ENCODE data around the gene TRRAP.

The TRRAP gene

GRCh38 chr7:98992076-98992475 lies 113.7 kb downstream of the TRRAP start:
- Histone ChIP-seq H3K4me1 (ENCODE audit: control insufficient read depth in 1 of 2, insufficient read depth in 2 of 2, low read length in 2 of 2) (no peaks in the 10 kb centered on the region), H3K27me3 (ENCODE audit: control insufficient read depth in 1 of 2, insufficient read depth in 2 of 2, low read length in 2 of 2) (no peaks in the 10 kb centered on the region), H3K4me3 (ENCODE audit: low read depth in 1 of 2, low read length in 2 of 2) (no peak overlapping the region), H3K36me3 (ENCODE audit: control insufficient read depth in 1 of 2, insufficient read depth in 2 of 2, low read length in 2 of 2) (peaks cover 57 to 97% of the 10 kb centered on the region in 2 donors), H3K27ac (ENCODE audit: low read depth, low read length) (no peak overlapping the region), H3K9me3 (ENCODE audit: control insufficient read depth in 1 of 2, low read length in 2 of 2) (no peaks in the 10 kb centered on the region), H3K9ac (ENCODE audit: low read depth in 1 of 2, low read length in 2 of 2) (no peak overlapping the region)

GRCh38 chr7:98993024-98993897 lies 114.9 kb downstream of the TRRAP start:
- no peak overlapping the region for H3K9ac ChIP-seq (ENCODE audit: low read depth in 1 of 2, low read length in 2 of 2)
- H3K27me3 ChIP-seq (ENCODE audit: control insufficient read depth in 1 of 2, insufficient read depth in 2 of 2, low read length in 2 of 2): no peaks in the 10 kb centered on the region
- H3K9me3 ChIP-seq (ENCODE audit: control insufficient read depth in 1 of 2, low read length in 2 of 2): no peaks in the 10 kb centered on the region
- H3K4me3 ChIP-seq (ENCODE audit: low read depth in 1 of 2, low read length in 2 of 2): no peak overlapping the region
- peaks cover 55 to 88% of the 10 kb centered on the region in 2 donors for H3K36me3 ChIP-seq (ENCODE audit: control insufficient read depth in 1 of 2, insufficient read depth in 2 of 2, low read length in 2 of 2)
- H3K27ac ChIP-seq (ENCODE audit: low read depth, low read length): no peak overlapping the region
- no peaks in the 10 kb centered on the region for H3K4me1 ChIP-seq (ENCODE audit: control insufficient read depth in 1 of 2, insufficient read depth in 2 of 2, low read length in 2 of 2)

GRCh38 chr7:98994046-98994944 lies 116.0 kb downstream of the TRRAP start:
- no peak overlapping the region for H3K27ac ChIP-seq (ENCODE audit: low read depth, low read length)
- H3K27me3 ChIP-seq (ENCODE audit: control insufficient read depth in 1 of 2, insufficient read depth in 2 of 2, low read length in 2 of 2): no peaks in the 10 kb centered on the region
- H3K36me3 ChIP-seq (ENCODE audit: control insufficient read depth in 1 of 2, insufficient read depth in 2 of 2, low read length in 2 of 2): peaks cover 52 to 88% of the 10 kb centered on the region in 2 donors
- no peak overlapping the region for H3K4me3 ChIP-seq (ENCODE audit: low read depth in 1 of 2, low read length in 2 of 2)
- no peak overlapping the region for H3K9ac ChIP-seq (ENCODE audit: low read depth in 1 of 2, low read length in 2 of 2)
- H3K4me1 ChIP-seq (ENCODE audit: control insufficient read depth in 1 of 2, insufficient read depth in 2 of 2, low read length in 2 of 2): peaks cover 6 to 9% of the 10 kb centered on the region in 2 donors
- H3K9me3 ChIP-seq (ENCODE audit: control insufficient read depth in 1 of 2, low read length in 2 of 2): no peaks in the 10 kb centered on the region

DNA sequence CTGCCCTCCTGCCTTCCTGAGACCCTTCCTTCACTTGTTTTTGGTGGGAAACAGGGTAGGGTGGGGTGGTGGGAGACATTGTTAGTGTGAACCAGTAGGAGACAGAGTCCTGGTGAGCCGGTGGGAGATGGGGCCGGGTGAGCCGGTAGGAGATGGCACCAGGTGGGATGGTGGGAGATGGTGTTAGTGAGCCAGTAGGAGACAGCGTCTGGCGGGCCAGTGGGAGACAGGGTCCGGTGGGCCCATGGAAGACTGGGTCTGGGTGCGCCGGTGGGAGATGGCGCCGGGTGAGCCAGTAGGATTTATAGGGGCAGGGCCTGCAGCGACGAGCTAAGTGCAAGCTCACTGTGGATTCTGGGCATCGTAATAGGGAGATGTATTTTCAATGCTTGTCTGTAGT lies 116.8 kb downstream of the TRRAP start:
- H3K4me3 ChIP-seq (ENCODE audit: low read depth in 1 of 2, low read length in 2 of 2): no peak overlapping the region
- H3K9ac ChIP-seq (ENCODE audit: low read depth in 1 of 2, low read length in 2 of 2): no peak overlapping the region
- H3K27me3 ChIP-seq (ENCODE audit: control insufficient read depth in 1 of 2, insufficient read depth in 2 of 2, low read length in 2 of 2): no peaks in the 10 kb centered on the region
- no peak overlapping the region for H3K27ac ChIP-seq (ENCODE audit: low read depth, low read length)
- H3K36me3 ChIP-seq (ENCODE audit: control insufficient read depth in 1 of 2, insufficient read depth in 2 of 2, low read length in 2 of 2): peaks cover 54 to 85% of the 10 kb centered on the region in 2 donors
- H3K4me1 ChIP-seq (ENCODE audit: control insufficient read depth in 1 of 2, insufficient read depth in 2 of 2, low read length in 2 of 2): peaks cover 6 to 11% of the 10 kb centered on the region in 2 donors
- no peaks in the 10 kb centered on the region for H3K9me3 ChIP-seq (ENCODE audit: control insufficient read depth in 1 of 2, low read length in 2 of 2)

DNA sequence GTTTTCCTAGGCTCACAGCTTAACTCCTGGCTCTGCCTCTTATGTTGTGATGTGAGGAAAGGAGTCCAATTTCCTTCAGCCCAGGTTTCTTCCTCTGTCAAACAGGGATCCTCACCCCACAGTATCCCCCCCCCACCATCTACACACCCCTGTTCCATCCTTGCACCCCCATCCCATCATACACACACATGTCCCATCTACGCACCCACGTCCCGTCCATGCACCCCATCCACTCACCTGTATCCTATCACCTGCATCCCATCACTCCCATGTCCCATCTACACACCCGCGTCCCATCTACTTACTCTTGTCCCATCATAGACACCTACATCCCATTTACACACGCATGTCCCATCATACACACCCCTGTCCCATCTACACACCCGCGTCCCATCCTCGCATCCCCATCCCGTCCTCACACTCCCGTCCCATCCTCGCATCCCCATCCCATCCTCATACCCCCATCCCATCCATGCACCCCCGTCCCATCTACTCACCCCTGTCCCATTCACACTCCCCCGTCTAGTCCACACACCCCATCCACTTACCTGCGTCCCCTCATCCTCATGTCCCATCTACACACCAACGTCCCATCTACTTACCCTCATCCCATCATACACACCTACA lies 117.3 kb downstream of the TRRAP start:
- Histone ChIP-seq H3K27ac (ENCODE audit: low read depth, low read length) (no peak overlapping the region), H3K9ac (ENCODE audit: low read depth in 1 of 2, low read length in 2 of 2) (no peak overlapping the region), H3K27me3 (ENCODE audit: control insufficient read depth in 1 of 2, insufficient read depth in 2 of 2, low read length in 2 of 2) (no peaks in the 10 kb centered on the region), H3K4me1 (ENCODE audit: control insufficient read depth in 1 of 2, insufficient read depth in 2 of 2, low read length in 2 of 2) (peaks cover 6 to 11% of the 10 kb centered on the region in 2 donors), H3K9me3 (ENCODE audit: control insufficient read depth in 1 of 2, low read length in 2 of 2) (no peaks in the 10 kb centered on the region), H3K36me3 (ENCODE audit: control insufficient read depth in 1 of 2, insufficient read depth in 2 of 2, low read length in 2 of 2) (peaks cover 59 to 85% of the 10 kb centered on the region in 2 donors), H3K4me3 (ENCODE audit: low read depth in 1 of 2, low read length in 2 of 2) (no peak overlapping the region)

- Histone ChIP-seq H3K9me3 (ENCODE audit: control insufficient read depth in 1 of 2, low read length in 2 of 2) (no peaks in the 10 kb centered on the region), H3K36me3 (ENCODE audit: control insufficient read depth in 1 of 2, insufficient read depth in 2 of 2, low read length in 2 of 2) (peaks cover 57 to 85% of the 10 kb centered on the region in 2 donors), H3K27ac (ENCODE audit: low read depth, low read length) (no peak overlapping the region), H3K27me3 (ENCODE audit: control insufficient read depth in 1 of 2, insufficient read depth in 2 of 2, low read length in 2 of 2) (no peaks in the 10 kb centered on the region), H3K4me3 (ENCODE audit: low read depth in 1 of 2, low read length in 2 of 2) (no peak overlapping the region), H3K4me1 (ENCODE audit: control insufficient read depth in 1 of 2, insufficient read depth in 2 of 2, low read length in 2 of 2) (peaks cover 6 to 11% of the 10 kb centered on the region in 2 donors), H3K9ac (ENCODE audit: low read depth in 1 of 2, low read length in 2 of 2) (no peak overlapping the region)
Measured at GRCh38 chr7:98996150-98996552, 117.8 kb downstream of the TRRAP start.

DNA sequence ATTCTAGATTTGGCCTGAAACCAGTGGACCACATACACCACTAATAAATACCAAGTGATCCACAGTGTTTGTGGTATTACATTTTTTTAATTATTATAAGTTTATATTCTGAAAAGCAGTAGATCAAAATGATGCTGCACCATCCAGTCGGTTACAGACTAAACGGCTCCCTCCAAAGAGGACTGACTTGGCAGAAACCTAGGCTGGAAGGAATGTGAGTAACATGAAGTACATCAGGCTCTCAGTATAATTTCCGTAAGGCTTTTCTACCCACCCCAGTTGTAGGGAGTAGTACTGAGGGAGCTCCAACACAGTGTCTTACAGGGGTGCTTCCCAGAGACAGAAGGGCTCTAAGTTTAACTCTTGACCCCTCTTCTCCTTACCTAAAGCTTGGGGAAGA lies 119.5 kb downstream of the TRRAP start:
- H3K27me3 ChIP-seq (ENCODE audit: control insufficient read depth in 1 of 2, insufficient read depth in 2 of 2, low read length in 2 of 2): no peaks in the 10 kb centered on the region
- H3K4me3 ChIP-seq (ENCODE audit: low read depth in 1 of 2, low read length in 2 of 2): no peak overlapping the region
- H3K36me3 ChIP-seq (ENCODE audit: control insufficient read depth in 1 of 2, insufficient read depth in 2 of 2, low read length in 2 of 2): peaks cover 49 to 79% of the 10 kb centered on the region in 2 donors
- no peak overlapping the region for H3K27ac ChIP-seq (ENCODE audit: low read depth, low read length)
- no peak overlapping the region for H3K9ac ChIP-seq (ENCODE audit: low read depth in 1 of 2, low read length in 2 of 2)
- peaks cover 6 to 11% of the 10 kb centered on the region in 2 donors for H3K4me1 ChIP-seq (ENCODE audit: control insufficient read depth in 1 of 2, insufficient read depth in 2 of 2, low read length in 2 of 2)
- no peaks in the 10 kb centered on the region for H3K9me3 ChIP-seq (ENCODE audit: control insufficient read depth in 1 of 2, low read length in 2 of 2)

DNA sequence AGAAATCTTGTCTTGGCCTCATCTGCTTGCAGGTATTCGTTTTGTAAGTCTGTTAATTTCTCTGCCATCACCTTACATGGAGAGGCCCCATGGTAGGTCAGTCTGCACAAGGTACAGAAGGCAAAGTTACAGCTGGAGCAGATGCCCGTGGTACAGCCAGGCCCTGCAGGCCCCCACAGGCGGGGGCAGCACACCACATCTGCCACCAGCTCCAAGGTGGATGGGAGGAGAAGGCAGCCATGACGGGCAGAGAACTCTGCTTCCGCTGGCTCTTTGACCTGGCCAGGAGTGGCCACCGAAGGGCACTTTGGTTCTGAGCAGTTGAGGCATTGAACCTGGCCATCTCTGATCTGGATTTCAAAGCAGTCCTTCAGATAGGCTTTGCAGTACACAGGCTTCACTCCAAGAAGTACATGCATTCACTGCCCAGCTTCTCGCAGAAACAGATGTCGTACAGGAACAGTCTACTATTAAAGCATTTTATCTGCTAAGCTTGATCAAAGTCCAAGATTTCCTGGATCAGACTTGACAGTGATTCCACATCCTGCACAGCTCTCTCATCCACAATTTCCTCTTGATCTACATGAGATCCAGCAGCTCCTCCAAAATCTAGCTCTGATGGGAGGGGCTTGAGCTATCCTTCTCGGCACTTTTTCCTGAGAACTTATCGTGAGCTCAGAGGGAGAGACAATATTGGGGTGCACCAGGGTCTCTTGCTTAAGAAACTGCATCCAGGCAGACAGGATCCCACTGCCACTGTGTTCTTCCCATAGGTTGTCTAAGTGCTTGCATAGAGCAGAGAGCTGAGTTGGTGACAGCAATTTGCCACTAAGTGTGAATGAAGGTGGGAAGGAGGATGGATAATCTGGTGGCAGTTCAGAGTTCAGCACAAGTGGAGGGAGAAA lies 120.7 kb downstream of the TRRAP start:
- Histone ChIP-seq H3K27ac (ENCODE audit: low read depth, low read length) (no peak overlapping the region), H3K4me3 (ENCODE audit: low read depth in 1 of 2, low read length in 2 of 2) (no peak overlapping the region), H3K9me3 (ENCODE audit: control insufficient read depth in 1 of 2, low read length in 2 of 2) (no peaks in the 10 kb centered on the region), H3K36me3 (ENCODE audit: control insufficient read depth in 1 of 2, insufficient read depth in 2 of 2, low read length in 2 of 2) (peaks cover 40 to 75% of the 10 kb centered on the region in 2 donors), H3K27me3 (ENCODE audit: control insufficient read depth in 1 of 2, insufficient read depth in 2 of 2, low read length in 2 of 2) (no peaks in the 10 kb centered on the region), H3K4me1 (ENCODE audit: control insufficient read depth in 1 of 2, insufficient read depth in 2 of 2, low read length in 2 of 2) (peaks cover 6 to 11% of the 10 kb centered on the region in 2 donors), H3K9ac (ENCODE audit: low read depth in 1 of 2, low read length in 2 of 2) (no peak overlapping the region)

GRCh38 chr7:99000196-99000903 lies 122.0 kb downstream of the TRRAP start:
- H3K27ac ChIP-seq (ENCODE audit: low read depth, low read length): no peak overlapping the region
- no peak overlapping the region for H3K9ac ChIP-seq (ENCODE audit: low read depth in 1 of 2, low read length in 2 of 2)
- H3K4me1 ChIP-seq (ENCODE audit: control insufficient read depth in 1 of 2, insufficient read depth in 2 of 2, low read length in 2 of 2): peaks cover 6 to 11% of the 10 kb centered on the region in 2 donors
- H3K4me3 ChIP-seq (ENCODE audit: low read depth in 1 of 2, low read length in 2 of 2): no peak overlapping the region
- peaks cover 47 to 75% of the 10 kb centered on the region in 2 donors for H3K36me3 ChIP-seq (ENCODE audit: control insufficient read depth in 1 of 2, insufficient read depth in 2 of 2, low read length in 2 of 2)
- H3K9me3 ChIP-seq (ENCODE audit: control insufficient read depth in 1 of 2, low read length in 2 of 2): no peaks in the 10 kb centered on the region
- H3K27me3 ChIP-seq (ENCODE audit: control insufficient read depth in 1 of 2, insufficient read depth in 2 of 2, low read length in 2 of 2): no peaks in the 10 kb centered on the region

All from duodenal mucosa (tissue), 2 donors.